ENCODE measurements around the gene TGFBR2.

Gene TGFBR2

GRCh38 chr3:30698549-30698948 is 92.1 kb downstream of the TGFBR2 start:
- Histone ChIP-seq H3K36me3 (ENCODE audit: low read length) (peaks cover 4% of the 10 kb centered on the region; the same call in 1 of the 2 replicates), H4K20me1 (ENCODE audit: low read depth, low read length) (no peaks in the 10 kb centered on the region), H3K9me2 (replicated peaks; ENCODE audit: insufficient read depth, low read length) (no peaks in the 10 kb centered on the region), H3K4me3 (ENCODE audit: insufficient read depth, low read length, poor library complexity, severe bottlenecking) (no peak overlapping the region), H3K9ac (ENCODE audit: low read length) (no peak overlapping the region), H3K4me2 (ENCODE audit: low read depth, low read length, poor library complexity, severe bottlenecking) (no peak overlapping the region), H3K27me3 (ENCODE audit: low read length) (no peaks in the 10 kb centered on the region), H3F3A (ENCODE audit: insufficient read depth) (no peaks in the 10 kb centered on the region), H3K27ac (ENCODE audit: low read depth, low read length) (no peak overlapping the region), H3K9me3 (ENCODE audit: insufficient read depth, low read length) (peaks cover 8% of the 10 kb centered on the region; the same call in 1 of the 2 replicates), H2AFZ (ENCODE audit: low read depth, low read length, severe bottlenecking) (no peak overlapping the region), H3K79me2 (ENCODE audit: insufficient read depth, low read length) (no peaks in the 10 kb centered on the region)
- TF ChIP-seq CTCF (IDR thresholded peaks at IDR 0.05; ENCODE audit: insufficient read depth, low read length, poor library complexity, severe bottlenecking) (no peak), EZH2phosphoT487 (conservative IDR thresholded peaks at IDR 0.05; ENCODE audit: low read length) (no peak)

GRCh38 chr3:30699927-30700326 is 93.5 kb downstream of the TGFBR2 start:
- Histone ChIP-seq H3K4me2 (ENCODE audit: low read depth, low read length, poor library complexity, severe bottlenecking) (no peak overlapping the region), H3K4me3 (ENCODE audit: insufficient read depth, low read length, poor library complexity, severe bottlenecking) (no peak overlapping the region), H2AFZ (ENCODE audit: low read depth, low read length, severe bottlenecking) (no peak overlapping the region), H3K79me2 (ENCODE audit: insufficient read depth, low read length) (no peaks in the 10 kb centered on the region), H3K27ac (ENCODE audit: low read depth, low read length) (no peak overlapping the region), H3K9me3 (ENCODE audit: insufficient read depth, low read length) (peaks cover 8% of the 10 kb centered on the region; the same call in 1 of the 2 replicates), H4K20me1 (ENCODE audit: low read depth, low read length) (no peaks in the 10 kb centered on the region), H3K9me2 (replicated peaks; ENCODE audit: insufficient read depth, low read length) (no peaks in the 10 kb centered on the region), H3K9ac (ENCODE audit: low read length) (no peak overlapping the region), H3K27me3 (ENCODE audit: low read length) (no peaks in the 10 kb centered on the region), H3F3A (ENCODE audit: insufficient read depth) (no peaks in the 10 kb centered on the region), H3K36me3 (ENCODE audit: low read length) (no peaks in the 10 kb centered on the region)
- TF ChIP-seq EZH2phosphoT487 (conservative IDR thresholded peaks at IDR 0.05; ENCODE audit: low read length) (no peak), CTCF (IDR thresholded peaks at IDR 0.05; ENCODE audit: insufficient read depth, low read length, poor library complexity, severe bottlenecking) (no peak)

- Histone ChIP-seq H3F3A (ENCODE audit: insufficient read depth) (no peaks in the 10 kb centered on the region), H3K4me3 (ENCODE audit: insufficient read depth, low read length, poor library complexity, severe bottlenecking) (no peak overlapping the region), H3K9ac (ENCODE audit: low read length) (no peak overlapping the region), H3K79me2 (ENCODE audit: insufficient read depth, low read length) (no peaks in the 10 kb centered on the region), H4K20me1 (ENCODE audit: low read depth, low read length) (no peaks in the 10 kb centered on the region), H3K27ac (ENCODE audit: low read depth, low read length) (no peak overlapping the region), H3K4me2 (ENCODE audit: low read depth, low read length, poor library complexity, severe bottlenecking) (no peak overlapping the region), H3K9me3 (ENCODE audit: insufficient read depth, low read length) (peaks cover 8% of the 10 kb centered on the region; the same call in 1 of the 2 replicates), H2AFZ (ENCODE audit: low read depth, low read length, severe bottlenecking) (no peak overlapping the region), H3K27me3 (ENCODE audit: low read length) (no peaks in the 10 kb centered on the region), H3K9me2 (replicated peaks; ENCODE audit: insufficient read depth, low read length) (no peaks in the 10 kb centered on the region), H3K36me3 (ENCODE audit: low read length) (no peaks in the 10 kb centered on the region)
- TF ChIP-seq CTCF (IDR thresholded peaks at IDR 0.05; ENCODE audit: insufficient read depth, low read length, poor library complexity, severe bottlenecking) = no peak
- TF ChIP-seq EZH2phosphoT487 (conservative IDR thresholded peaks at IDR 0.05; ENCODE audit: low read length) = no peak
These were observed 94.4 kb downstream of the TGFBR2 start for GRCh38 chr3:30700702-30701321.

All from SU-DHL-6 (cell line).